ENCODE results near the gene NEK6.

NEK6 gene

GRCh38 chr9:124298646-124299235 is 41.0 kb downstream of the NEK6 start:
- no peak for DNase-seq

DNA sequence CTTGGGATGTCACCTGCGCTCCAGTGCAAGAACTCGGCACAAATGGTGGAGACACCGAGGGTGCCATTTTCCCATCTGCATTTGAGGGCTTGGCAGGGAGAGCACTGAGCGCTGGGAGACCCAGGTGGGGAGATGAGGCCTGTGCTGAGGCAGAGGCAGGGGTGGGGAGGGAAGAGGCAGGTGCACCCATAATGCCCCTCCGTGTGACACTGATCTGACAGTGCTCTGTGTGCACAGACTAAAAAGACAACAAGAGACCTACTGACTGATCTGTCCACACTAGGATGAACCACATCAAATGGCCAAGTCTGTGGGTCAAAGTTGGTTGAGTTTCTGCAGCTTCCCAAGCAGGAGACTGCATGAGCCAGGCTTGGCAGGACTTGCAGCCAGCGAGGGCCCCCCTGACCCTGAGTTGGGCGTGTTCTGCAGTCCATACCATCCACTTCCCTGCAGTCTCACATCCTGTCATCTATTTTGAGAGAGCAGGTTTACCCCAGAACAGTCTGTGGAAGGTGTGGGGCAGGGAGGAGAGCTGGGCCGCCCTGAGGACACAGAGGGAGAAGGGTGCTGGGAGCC is 41.9 kb downstream of the NEK6 start:
- DNase-seq = no peak

- no peak for DNase-seq
These were observed 42.6 kb downstream of the NEK6 start for GRCh38 chr9:124300312-124300711.

- no peak for DNase-seq
These were observed 45.2 kb downstream of the NEK6 start for GRCh38 chr9:124302921-124303320.

DNA sequence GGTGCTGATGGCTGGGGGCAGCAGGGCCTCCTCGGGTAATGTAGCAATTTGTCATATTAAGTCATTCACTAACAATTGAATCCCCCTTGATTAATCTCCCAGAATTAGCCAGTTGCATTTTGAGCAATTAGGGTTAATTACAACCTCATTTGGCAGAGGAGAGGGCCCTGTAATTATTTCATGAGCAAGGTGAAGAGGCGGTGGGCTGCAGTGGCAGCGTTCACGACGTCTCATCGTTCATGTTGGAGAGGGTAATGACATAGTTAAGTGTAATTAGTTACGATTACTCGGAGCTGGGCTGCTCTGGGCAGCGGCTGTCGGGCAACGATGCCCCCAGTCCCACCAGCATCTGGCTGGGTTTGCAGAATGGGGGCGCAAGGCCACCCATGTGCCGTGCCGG is 46.0 kb downstream of the NEK6 start:
- no peak for DNase-seq

DNA sequence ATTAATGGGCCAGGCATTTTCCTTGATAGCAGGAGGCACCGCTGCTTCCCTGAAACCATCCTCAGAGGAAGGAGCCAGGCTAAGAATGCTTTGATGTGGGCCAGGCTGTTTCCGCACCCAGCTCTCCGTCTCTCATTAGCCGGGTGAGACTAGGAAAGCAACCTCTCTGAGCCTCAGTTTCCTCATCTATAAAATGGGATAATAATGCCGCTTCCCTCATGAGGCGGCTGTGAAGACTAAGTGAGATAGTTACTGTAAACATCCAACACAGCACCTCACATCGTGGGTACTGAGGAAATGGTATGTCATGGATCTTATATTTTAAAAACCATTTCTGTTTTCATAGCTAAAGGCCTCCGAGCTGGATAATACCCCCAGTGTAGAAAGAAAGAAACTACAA is 46.5 kb downstream of the NEK6 start:
- no peak for DNase-seq

DNA sequence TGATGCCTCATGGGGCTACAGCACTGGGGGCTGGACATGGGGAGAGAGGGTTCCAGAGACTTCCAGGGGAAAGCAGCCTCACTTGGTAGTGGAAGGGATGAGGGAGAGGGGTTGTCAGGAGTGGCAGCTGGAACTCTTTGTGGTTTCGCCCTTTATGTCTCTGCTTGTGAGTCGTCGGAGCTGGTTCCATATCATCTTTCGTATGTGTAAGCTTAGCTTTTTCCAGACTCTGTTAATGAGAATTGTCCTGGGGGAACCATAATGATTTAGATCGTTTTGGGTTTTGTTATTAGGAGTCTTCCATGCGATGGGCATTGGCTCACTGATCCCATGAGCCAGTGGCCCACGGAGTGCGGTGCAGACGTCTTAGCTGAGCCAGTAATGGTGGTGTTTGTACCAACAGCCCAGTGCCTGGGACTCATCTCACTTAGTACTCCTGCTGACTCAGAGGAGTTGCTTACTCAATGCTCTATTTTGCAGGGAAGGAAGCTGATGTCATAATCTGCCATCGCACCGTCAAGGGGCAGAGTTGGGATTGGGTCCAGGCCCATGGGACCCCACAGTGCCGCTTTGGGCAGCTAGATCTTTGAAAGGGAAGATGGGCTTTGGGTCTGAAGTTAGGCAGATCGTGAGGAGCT is 48.5 kb downstream of the NEK6 start:
- DNase-seq = no peak

DNA sequence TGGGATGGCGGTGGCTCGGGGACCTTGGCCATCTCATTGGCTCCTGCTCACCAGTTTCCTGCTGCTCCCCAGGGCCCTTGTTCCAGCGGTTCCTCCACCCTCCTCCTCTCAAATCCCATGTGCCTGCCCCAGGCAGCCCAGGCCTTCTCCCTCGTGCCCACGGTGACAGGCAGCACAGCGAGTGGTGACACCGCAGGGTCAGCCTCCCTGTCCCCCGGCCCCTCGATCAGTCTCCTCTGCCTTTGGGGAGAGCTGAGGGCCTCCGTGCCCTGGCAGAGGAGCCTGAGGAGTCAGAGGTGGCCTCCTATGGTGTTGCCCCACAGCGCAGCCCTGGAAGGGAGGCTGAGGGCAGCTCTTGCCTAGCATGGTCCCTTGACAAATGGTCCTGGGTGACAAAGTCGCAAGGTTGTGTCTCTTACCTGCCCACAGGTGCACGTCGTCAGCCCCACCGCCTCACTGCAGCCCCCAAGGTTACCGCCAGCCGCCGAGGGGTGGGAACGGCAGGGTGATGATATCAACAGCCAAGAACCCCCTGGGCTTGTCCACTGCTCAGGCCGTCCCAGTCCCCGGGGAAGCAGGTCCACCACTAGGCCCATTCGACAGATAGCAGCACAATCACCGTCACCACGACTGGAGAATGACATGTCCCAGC is 49.8 kb downstream of the NEK6 start:
- no peak for DNase-seq

DNA sequence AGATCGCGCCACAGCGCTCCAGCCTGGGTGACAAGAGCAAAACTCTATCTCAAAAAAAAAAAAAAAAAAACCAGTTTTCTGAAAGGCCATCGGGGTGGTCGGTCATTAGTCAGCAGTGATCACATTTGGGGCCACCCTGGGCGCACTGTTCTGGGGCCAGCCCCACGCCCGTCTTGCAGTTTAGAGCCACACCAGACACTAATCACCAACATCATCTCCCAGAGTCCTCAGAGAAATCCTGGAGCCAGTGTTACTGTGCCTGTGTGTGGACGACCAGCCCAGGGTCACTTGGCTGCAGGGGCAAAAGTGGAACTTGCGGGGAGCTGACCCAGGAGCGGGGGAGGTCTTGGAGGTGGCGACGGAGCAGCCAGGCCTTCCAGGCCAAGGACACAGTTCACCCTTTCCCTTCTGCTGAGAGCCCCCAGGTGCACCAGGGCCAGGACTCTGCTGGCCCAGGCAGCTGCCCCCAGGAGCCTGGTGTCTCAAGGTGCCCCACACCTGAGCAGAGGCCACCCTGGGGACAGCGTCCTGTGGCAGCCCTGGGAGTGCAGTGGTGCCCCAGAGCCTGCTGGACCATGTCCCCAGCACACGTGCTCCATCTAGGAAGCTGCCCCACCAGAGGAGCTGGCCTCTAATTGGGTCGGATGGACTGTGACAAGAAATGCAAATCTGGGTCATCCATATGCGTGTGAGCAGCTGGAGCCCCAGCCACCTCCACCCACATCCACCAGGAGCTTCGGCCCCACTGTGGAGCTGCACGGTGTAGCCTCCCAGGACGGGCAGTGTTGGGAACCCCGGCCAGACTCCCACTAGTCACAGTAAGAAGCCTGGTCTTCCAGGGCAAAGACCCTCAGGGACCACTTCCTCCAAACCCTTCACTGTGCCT is 51.1 kb downstream of the NEK6 start:
- DNase-seq = no peak

GRCh38 chr9:124309667-124310084 is 51.9 kb downstream of the NEK6 start:
- DNase-seq = no peak

- DNase-seq = no peak
These were observed 53.5 kb downstream of the NEK6 start for GRCh38 chr9:124311283-124311682.

- no peak for DNase-seq
These were observed 54.8 kb downstream of the NEK6 start for GRCh38 chr9:124312290-124313265.

- no peak for DNase-seq
These were observed 56.2 kb downstream of the NEK6 start for GRCh38 chr9:124313940-124314339.

DNA sequence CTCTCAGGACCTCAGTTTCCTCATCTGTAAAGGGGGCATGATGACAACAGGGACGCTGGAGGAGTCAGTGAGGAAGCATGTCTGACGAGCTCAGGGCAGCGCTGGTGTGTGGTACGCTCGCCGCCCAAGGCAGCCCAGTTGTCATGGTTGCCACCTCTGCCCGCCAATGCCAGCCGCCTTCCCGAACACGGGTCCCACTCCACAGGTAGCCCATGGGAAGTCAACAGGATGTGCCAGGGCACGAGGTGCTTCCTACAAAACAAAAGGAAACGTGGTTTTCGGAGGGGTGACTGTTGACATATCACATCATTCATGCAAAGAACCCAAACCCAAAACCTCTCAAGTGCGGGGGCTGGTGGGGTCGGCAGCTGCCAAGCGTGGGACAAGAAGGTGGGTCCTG is 58.1 kb downstream of the NEK6 start:
- no peak for DNase-seq

DNA sequence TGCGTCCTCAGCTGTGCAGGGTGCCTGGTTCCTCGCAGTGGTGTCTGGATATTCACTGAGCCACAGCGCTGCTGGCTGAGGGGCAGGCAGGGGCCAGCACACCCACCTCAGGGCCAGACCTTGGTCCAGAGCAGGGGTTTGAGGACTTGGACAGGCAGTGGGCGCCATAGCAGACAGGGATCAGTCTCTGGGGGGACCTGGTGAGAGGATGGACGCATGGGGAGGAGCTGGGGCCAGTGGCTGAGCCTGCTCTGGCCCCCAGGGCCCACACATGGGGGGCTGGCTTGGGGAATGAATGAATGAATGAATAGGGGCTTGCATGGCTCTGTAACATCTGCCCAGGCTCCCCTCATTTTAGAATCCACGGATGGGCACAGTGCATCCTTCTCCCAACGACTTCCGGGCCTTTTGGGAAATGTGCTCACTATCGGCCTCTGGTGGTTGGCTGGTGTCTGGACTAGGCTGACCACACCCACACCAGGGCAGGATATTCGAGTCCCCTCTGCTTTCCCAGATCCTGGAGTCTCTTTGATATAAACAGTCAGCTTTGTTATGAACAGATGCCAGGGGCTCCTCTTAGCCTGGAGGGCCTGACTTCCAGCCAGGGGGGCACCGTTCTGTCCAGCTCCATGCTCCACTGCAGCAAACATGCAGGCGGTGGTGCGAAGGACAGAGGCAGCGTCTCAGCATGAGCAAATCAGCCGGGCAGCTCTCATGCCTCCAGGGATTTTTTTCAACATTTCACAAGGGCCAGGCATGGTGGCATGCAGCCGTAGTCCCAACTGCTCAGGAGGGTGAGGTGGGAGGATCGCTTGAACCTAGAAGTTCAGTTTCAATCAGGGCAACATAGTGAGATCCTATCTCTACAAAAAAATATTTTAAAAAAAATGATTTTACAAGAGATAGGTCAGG is 62.6 kb downstream of the NEK6 start:
- peak; percentile 79 for DNase-seq

DNA sequence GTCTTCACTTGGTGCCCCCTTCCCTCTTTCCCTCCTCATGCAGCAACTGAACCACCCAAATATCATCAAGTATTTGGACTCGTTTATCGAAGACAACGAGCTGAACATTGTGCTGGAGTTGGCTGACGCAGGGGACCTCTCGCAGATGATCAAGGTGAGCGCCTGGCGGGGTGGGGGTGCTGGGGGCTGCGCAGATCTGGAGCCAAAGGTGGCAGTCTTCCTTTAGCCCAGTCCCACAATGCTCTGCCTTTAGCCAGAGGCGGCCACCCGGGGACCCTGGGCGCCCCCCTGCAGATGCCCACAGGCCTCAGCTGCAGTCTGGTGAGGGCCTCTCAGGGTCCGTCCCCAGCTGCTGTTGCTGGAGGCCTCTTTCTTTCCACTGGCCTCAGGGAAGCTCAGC is 63.7 kb downstream of the NEK6 start:
- DNase-seq = no peak

- no peak for DNase-seq
These were observed 64.2 kb downstream of the NEK6 start for GRCh38 chr9:124321935-124322334.

DNA sequence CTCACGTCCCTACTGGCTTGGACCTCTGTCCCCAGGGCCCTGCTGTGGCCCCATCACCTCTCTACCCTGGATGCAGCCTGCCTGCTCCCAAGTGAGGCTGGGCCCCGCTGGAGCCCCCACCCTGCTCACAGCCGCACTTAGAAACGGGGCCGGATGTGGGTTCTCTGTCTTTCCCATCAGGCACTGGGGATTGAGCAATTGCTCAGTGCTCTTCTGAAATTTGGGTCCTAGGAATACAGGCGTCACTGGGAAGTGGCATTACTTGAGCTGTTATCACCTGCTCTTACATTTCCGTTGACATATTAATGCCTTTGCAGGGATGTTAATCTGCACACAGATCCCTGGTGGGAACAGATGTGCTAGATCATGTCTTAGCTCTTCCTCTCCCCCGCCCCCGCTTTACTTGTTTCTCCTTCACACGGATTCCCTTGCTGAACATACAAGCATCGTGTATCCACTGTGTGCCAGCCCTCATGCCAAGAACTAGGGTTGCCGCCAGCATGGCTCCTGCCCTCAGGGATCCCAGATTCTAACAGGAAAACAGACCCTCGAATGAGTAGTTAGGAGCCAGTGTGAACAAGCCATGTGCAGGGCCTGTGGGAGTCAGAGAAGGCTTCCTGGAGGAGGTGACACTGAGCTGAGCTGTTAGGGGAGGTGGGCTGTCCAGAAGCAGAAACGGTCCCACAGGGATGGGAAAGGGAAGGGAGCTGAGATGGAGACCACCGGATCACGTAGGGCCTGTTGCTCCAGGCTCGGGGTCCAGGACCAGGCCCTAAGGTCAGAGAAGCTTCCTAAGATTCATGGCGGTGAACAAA is 65.1 kb downstream of the NEK6 start:
- no peak for DNase-seq

GRCh38 chr9:124323904-124324303 is 66.2 kb downstream of the NEK6 start:
- no peak for DNase-seq

DNA sequence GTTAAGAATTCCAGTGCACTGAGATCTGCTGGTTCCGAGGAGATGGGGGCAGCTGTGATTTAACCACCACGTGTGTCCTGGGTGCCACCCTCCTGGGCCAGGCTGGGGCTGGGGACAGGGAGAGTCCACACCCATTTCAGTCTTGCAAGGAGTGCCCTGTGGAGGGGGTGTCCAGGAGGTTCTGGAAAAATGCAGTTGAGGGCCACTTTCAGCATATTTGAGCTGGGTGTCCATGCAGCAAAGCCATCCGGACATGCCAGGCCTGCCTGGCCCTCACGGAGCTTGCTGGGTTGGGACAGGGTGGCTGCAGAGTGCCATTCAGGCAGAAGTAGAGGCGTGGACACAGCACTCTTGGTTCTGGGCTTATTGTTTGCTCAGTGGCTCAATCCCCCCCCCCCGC is 68.1 kb downstream of the NEK6 start:
- no peak for DNase-seq

Data from femur (tissue), 1 donor.